Neural cell (in vitro differentiated cells): Measurements from ENCODE around the gene SLC25A48. TPM values are rescaled to one million over a fixed set of nuclear protein-coding genes. Genes with fewer than 3 reads are reported as not detected.

Experiments
- H2AFZ ChIP-seq: fragments of 200-600, 300-800 bp; sonication (generic), shearing (Covaris generic); 2 replicates; pipeline ENCODE4 v1.6.0; 2014; ENCODE audit warnings: low read depth, mild to moderate bottlenecking, antibody characterized with exemption, low read length, moderate library complexity
- H3F3A ChIP-seq: fragments of 200-600 bp; shearing (Covaris generic); 2 replicates; pipeline ENCODE4 v1.6.1; 2016; ENCODE audit warnings: mild to moderate bottlenecking, moderate library complexity, mixed read lengths, antibody characterized with exemption, low read length; ENCODE audit not compliant: insufficient read depth, poor library complexity, severe bottlenecking
- H3K27ac ChIP-seq: fragments of 200-600, 300-800 bp; sonication (generic), shearing (Covaris generic); 2 replicates; pipeline ENCODE4 v1.5.1; 2014; ENCODE audit warnings: mild to moderate bottlenecking, low read length, moderate library complexity
- H3K27me3 ChIP-seq: fragments of 300-800, 200-600 bp; sonication (generic), shearing (Covaris generic); 2 replicates; pipeline ENCODE4 v1.6.0; 2014; ENCODE audit warnings: mild to moderate bottlenecking, low read depth, low read length, moderate library complexity; ENCODE audit not compliant: insufficient read depth
- H3K36me3 ChIP-seq: fragments of 300-800, 200-600 bp; sonication (generic), shearing (Covaris generic); 2 replicates; pipeline ENCODE4 v1.5.1; 2014; ENCODE audit warnings: mild to moderate bottlenecking, antibody characterized with exemption, low read length, moderate library complexity; ENCODE audit not compliant: insufficient read depth
- H3K4me2 ChIP-seq: fragments of 300-800, 200-600 bp; sonication (generic), shearing (Covaris generic); 2 replicates; pipeline ENCODE4 v1.6.0; 2014; ENCODE audit warnings: mild to moderate bottlenecking, low read length
- H3K4me3 ChIP-seq: fragments of 300-800, 200-600 bp; sonication (generic), shearing (Covaris generic); 2 replicates; pipeline ENCODE4 v1.5.1; 2014; ENCODE audit warnings: mild to moderate bottlenecking, low read length, moderate library complexity
- H3K79me2 ChIP-seq: fragments of 200-600 bp; shearing (Covaris generic); replicated peaks from 2 replicates; pipeline ENCODE4 v1.6.0; 2014; ENCODE audit warnings: mild to moderate bottlenecking, low read length, moderate library complexity; ENCODE audit not compliant: insufficient read depth
- H3K9ac ChIP-seq: fragments of 300-800, 200-600 bp; sonication (generic), shearing (Covaris generic); 2 replicates; pipeline ENCODE4 v1.6.1; 2016; ENCODE audit warnings: mild to moderate bottlenecking, low read length, mixed read lengths
- H3K9me2 ChIP-seq: fragments of 200-600 bp; shearing (Covaris generic); 2 replicates; pipeline ENCODE4 v1.6.1; 2016; ENCODE audit warnings: mild to moderate bottlenecking, low read length, mixed read lengths; ENCODE audit not compliant: insufficient read depth
- H3K9me3 ChIP-seq: fragments of 200-600, 300-800 bp; sonication (generic), shearing (Covaris generic); 2 replicates; pipeline ENCODE4 v1.6.1; 2016; ENCODE audit warnings: mild to moderate bottlenecking, mixed run types, low read length, moderate library complexity, mixed read lengths
- H4K20me1 ChIP-seq: fragments of 200-600 bp; shearing (Covaris generic); 2 replicates; pipeline ENCODE4 v1.6.1; 2016; ENCODE audit warnings: mild to moderate bottlenecking, mixed run types; ENCODE audit not compliant: insufficient read depth
- CTCF ChIP-seq: fragments of 450-650 bp; IDR thresholded peaks from 2 replicates; pipeline ENCODE4 v1.5.1; 2014; ENCODE audit warnings: antibody characterized with exemption, mild to moderate bottlenecking, moderate library complexity; ENCODE audit not compliant: poor library complexity, severe bottlenecking
- EP300 ChIP-seq: fragments of 450-650 bp; conservative IDR thresholded peaks from 2 replicates; pipeline ENCODE4 v1.6.1; 2014; ENCODE audit warnings: antibody characterized with exemption, mild to moderate bottlenecking, moderate library complexity; ENCODE audit not compliant: poor library complexity, severe bottlenecking
- EZH2 ChIP-seq: fragments of 200-600, 300-800 bp; shearing (Covaris generic), sonication (generic); IDR thresholded peaks from 2 replicates; pipeline ENCODE4 v1.6.1; 2014; ENCODE audit warnings: antibody characterized with exemption, low read length, borderline replicate concordance, mild to moderate bottlenecking; ENCODE audit not compliant: insufficient read depth, poor library complexity, severe bottlenecking
- MXI1 ChIP-seq: fragments of 450-650 bp; conservative IDR thresholded peaks from 2 replicates; pipeline ENCODE4 v1.6.1; 2014; ENCODE audit warnings: antibody characterized with exemption, mild to moderate bottlenecking; ENCODE audit not compliant: poor library complexity, severe bottlenecking
- POLR2AphosphoS5 ChIP-seq: IDR thresholded peaks from 2 replicates; pipeline ENCODE4 v1.6.1; 2012
- RAD21 ChIP-seq: fragments of 450-650 bp; conservative IDR thresholded peaks from 2 replicates; pipeline ENCODE4 v1.6.1; 2014; ENCODE audit warnings: antibody characterized with exemption, mild to moderate bottlenecking, moderate library complexity
- REST ChIP-seq: IDR thresholded peaks from 2 replicates; pipeline ENCODE4 v1.6.1; 2012; ENCODE audit warnings: borderline replicate concordance
- SMC3 ChIP-seq: fragments of 450-650 bp; conservative IDR thresholded peaks from 2 replicates; pipeline ENCODE4 v1.6.1; 2014; ENCODE audit warnings: antibody characterized with exemption, mild to moderate bottlenecking, moderate library complexity; ENCODE audit not compliant: poor library complexity
- TAF1 ChIP-seq: IDR thresholded peaks from 2 replicates; pipeline ENCODE4 v1.6.1; 2012; ENCODE audit warnings: low read depth
- polyA plus RNA-seq: library from polyadenylated mRNA; depleted of rRNA; stranded (reverse); fragments of >200 nt; gene quantifications from 2 replicates; pipeline ENCODE4 v1.2.3, GENCODE V29; 2014

The SLC25A48 gene
- polyA plus RNA-seq, 1 donor from 2014 or later = 1.0 TPM

GRCh38 chr5:135822959-135823358 lies 11.5 kb upstream of the SLC25A48 start:
- H3K79me2 ChIP-seq = no peaks in the 10 kb centered on the region
- no peaks in the 10 kb centered on the region for H3F3A ChIP-seq
- no peaks in the 10 kb centered on the region for H3K27me3 ChIP-seq
- no peak overlapping the region for H3K4me3 ChIP-seq
- no peak overlapping the region for H3K27ac ChIP-seq
- H3K9me2 ChIP-seq = no peaks in the 10 kb centered on the region
- no peak overlapping the region for H3K4me2 ChIP-seq
- H3K9ac ChIP-seq = no peak overlapping the region
- no peak overlapping the region for H2AFZ ChIP-seq
- TF ChIP-seq REST (no peak), TAF1 (no peak), EP300 (no peak), CTCF (no peak), RAD21 (no peak), POLR2AphosphoS5 (no peak)
- no peaks in the 10 kb centered on the region for H3K9me3 ChIP-seq
- no peaks in the 10 kb centered on the region for H3K36me3 ChIP-seq
- no peaks in the 10 kb centered on the region for H4K20me1 ChIP-seq

- Histone ChIP-seq H3K9me3 (no peaks in the 10 kb centered on the region), H3K27ac (no peak overlapping the region), H3K79me2 (no peaks in the 10 kb centered on the region), H3K36me3 (no peaks in the 10 kb centered on the region), H2AFZ (no peak overlapping the region), H3K9ac (no peak overlapping the region), H3F3A (no peaks in the 10 kb centered on the region), H3K9me2 (no peaks in the 10 kb centered on the region), H3K4me2 (no peak overlapping the region), H4K20me1 (no peaks in the 10 kb centered on the region), H3K27me3 (no peaks in the 10 kb centered on the region), H3K4me3 (no peak overlapping the region)
- TF ChIP-seq RAD21 (no peak), EP300 (no peak), SMC3 (no peak), POLR2AphosphoS5 (no peak)
Measured at GRCh38 chr5:135823881-135824280, 10.6 kb upstream of the SLC25A48 start.

- Histone ChIP-seq H3K9ac (no peak overlapping the region), H3F3A (no peaks in the 10 kb centered on the region)
Measured at GRCh38 chr5:135824541-135825041, 9.9 kb upstream of the SLC25A48 start.

More at GRCh38 chr5:135824541-135825041, 9.9 kb upstream of the SLC25A48 start:
- Histone ChIP-seq H3K27ac (no peak overlapping the region), H3K4me3 (no peak overlapping the region), H3K36me3 (no peaks in the 10 kb centered on the region), H3K79me2 (no peaks in the 10 kb centered on the region), H3K9me2 (no peaks in the 10 kb centered on the region), H4K20me1 (no peaks in the 10 kb centered on the region), H2AFZ (no peak overlapping the region), H3K4me2 (no peak overlapping the region), H3K27me3 (no peaks in the 10 kb centered on the region), H3K9me3 (no peaks in the 10 kb centered on the region)
- TF ChIP-seq EP300 (no peak), RAD21 (no peak), MXI1 (no peak), CTCF (no peak), SMC3 (no peak), EZH2 (no peak), TAF1 (no peak), POLR2AphosphoS5 (no peak), REST (no peak)
